Body of pancreas (tissue), 4 donors: ENCODE results near the gene KCNMB2. TPM values are rescaled to one million over a fixed set of nuclear protein-coding genes. Genes with fewer than 3 reads are reported as not detected.

Experiments
- ATAC-seq: fragments of 150-250 bp; one replicate; pipeline ENCODE4 v1.9.1; 2016
- DNase-seq, 4 donors: peaks; one replicate each; pipeline ENCODE4 v3.0.0-alpha.2; 2019
- H3K27ac ChIP-seq, 4 donors: fragments of 200-600 bp; sonication (generic); 1 replicate in 3 of 4; 2 replicates in 1 of 4; pipeline versions ENCODE4 v1.5.1 to v1.6.1; 2016 to 2019; ENCODE audit warnings: mild to moderate bottlenecking in 1 of 4, mixed read lengths in 1 of 4, moderate library complexity in 1 of 4
- H3K27me3 ChIP-seq, 2 donors: fragments of 200-600 bp; sonication (generic); one replicate each; pipeline ENCODE4 v1.6.0; 2016; ENCODE audit warnings: mild to moderate bottlenecking in 1 of 2
- H3K36me3 ChIP-seq, 2 donors: fragments of 200-600 bp; sonication (generic); replicated peaks in 1 of 2; 2 replicates each; pipeline ENCODE4 v1.5.1; 2016; ENCODE audit warnings: low read depth in 2 of 2; ENCODE audit not compliant: insufficient read depth in 1 of 2
- H3K4me1 ChIP-seq: fragments of 200-600 bp; sonication (generic); one replicate; pipeline ENCODE4 v1.6.0; 2016
- H3K4me3 ChIP-seq, 2 donors: fragments of 200-600 bp; sonication (generic); 1 replicate in 1 of 2; 2 replicates in 1 of 2; pipeline ENCODE4 v1.5.1; 2016 to 2019
- H3K9me3 ChIP-seq, 3 donors: fragments of 200-600 bp; sonication (generic); 1 replicate in 2 of 3; 2 replicates in 1 of 3; pipeline ENCODE4 v1.5.1; 2016
- CTCF ChIP-seq, 7 experiments: fragments of 450-650 bp in 4 of 7; fragments of 200-600 bp in 3 of 7; sonication (generic) in 3 of 7; IDR thresholded peaks; one replicate each; pipeline ENCODE4 v1.5.1; 2016 to 2019; ENCODE audit warnings: antibody characterized with exemption in 7 of 7
- POLR2A ChIP-seq, 3 donors: fragments of 450-650 bp; IDR thresholded peaks; one replicate each; pipeline ENCODE4 v1.6.1; 2016; ENCODE audit warnings: antibody characterized with exemption in 3 of 3, mild to moderate bottlenecking in 2 of 3
- WGBS, 2 donors: methylation state at CpG; one replicate each; pipeline ENCODE4 v1.1.5; 2017; 5-methylcytosine and 5-hydroxymethylcytosine counted together
- intact Hi-C: fragments of 100-400 bp; cut with DNase I; formaldehyde crosslinking; loops from one replicate; pipeline ENCODE4 v1.15.1; 2023
- total RNA-seq, 2 donors: library from RNA; depleted of rRNA; stranded (reverse); fragments of >200 nt; gene quantifications; one replicate each; pipeline ENCODE4 v1.1.0, GENCODE V29; 2016

Gene KCNMB2
- total RNA-seq, 2 donors from 2014 or later = 2.3 TPM; not detected in 1

GRCh38 chr3:178875836-178876235 lies 339.6 kb downstream of the KCNMB2 start:
- ATAC-seq (no peak), DNase-seq (no peak)
- Histone ChIP-seq H3K9me3 (no peaks in the 10 kb centered on the region), H3K4me3 (no peak overlapping the region), H3K36me3 (no peaks in the 10 kb centered on the region), H3K27me3 (no peaks in the 10 kb centered on the region), H3K4me1 (no peaks in the 10 kb centered on the region), H3K27ac (no peak overlapping the region)
- 52 to 64% methylated on average over 5 of the region's 5 CpGs for WGBS, 2 donors
- intact Hi-C loops = no loop called here
- TF ChIP-seq CTCF (IDR thresholded peaks at IDR 0.05) = no peak
- TF ChIP-seq POLR2A (IDR thresholded peaks at IDR 0.05) = no peak

- Histone ChIP-seq H3K27me3 (no peaks in the 10 kb centered on the region), H3K27ac (no peak overlapping the region), H3K9me3 (no peaks in the 10 kb centered on the region), H3K4me1 (no peaks in the 10 kb centered on the region), H3K36me3 (no peaks in the 10 kb centered on the region), H3K4me3 (no peak overlapping the region)
- TF ChIP-seq CTCF (IDR thresholded peaks at IDR 0.05) (no peak), POLR2A (IDR thresholded peaks at IDR 0.05) (no peak)
- 17 to 21% methylated on average over 1 of the region's 1 CpG for WGBS, 2 donors
- no peak for ATAC-seq
- intact Hi-C loops = no loop called here
- DNase-seq = no peak
Observed at GRCh38 chr3:178880274-178880673, 344.0 kb downstream of the KCNMB2 start.
